Measurements from ENCODE around the gene UBL7. TPM values are rescaled to one million over a fixed set of nuclear protein-coding genes. Genes with fewer than 3 reads are reported as not detected.

Gene UBL7
- total and polyA plus RNA-seq, 4 donors = 12.7 to 19.5 (median 18.2) TPM

DNA sequence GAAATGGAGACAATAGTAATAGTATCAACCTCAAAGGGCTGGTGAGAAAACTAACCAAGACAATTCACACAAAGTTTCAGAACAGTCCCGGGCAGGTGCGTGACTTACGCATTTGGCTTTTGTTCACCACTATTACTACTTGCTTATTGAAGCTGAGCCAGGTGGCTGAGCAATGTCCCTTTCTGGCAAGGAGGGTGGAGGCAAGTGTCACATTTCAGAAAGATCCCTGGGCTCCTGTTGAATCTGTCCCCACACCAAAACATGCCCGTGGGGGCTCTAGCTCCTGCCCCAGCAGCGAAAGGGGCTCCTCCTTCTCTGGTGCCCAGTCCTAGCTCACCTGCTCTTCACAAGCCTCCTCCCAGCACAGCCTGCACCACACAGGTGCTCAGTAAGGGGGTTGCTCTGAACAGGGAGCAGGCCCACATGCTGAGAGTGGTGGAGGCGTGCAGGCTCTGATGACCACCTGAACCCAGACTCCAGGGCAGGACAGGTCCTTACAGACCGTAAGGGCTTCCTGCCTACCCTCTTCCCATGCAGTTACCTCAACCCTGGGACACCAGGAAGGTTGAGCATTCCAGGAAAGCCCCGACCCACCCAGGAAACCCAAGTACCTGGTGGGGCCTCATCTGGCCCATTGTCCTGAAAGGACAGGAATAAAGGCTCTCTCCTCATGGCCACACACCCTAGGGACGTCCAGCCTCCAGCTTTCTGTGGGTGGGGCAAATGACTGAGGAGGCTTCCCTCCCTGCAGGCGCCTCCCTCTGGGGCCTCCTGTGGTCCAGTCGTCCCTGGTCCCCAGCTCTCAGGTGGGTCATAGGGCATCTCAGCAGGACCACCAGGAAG, 59.8 kb downstream of the UBL7 start (continued):
- TF ChIP-seq, protein P1, sequence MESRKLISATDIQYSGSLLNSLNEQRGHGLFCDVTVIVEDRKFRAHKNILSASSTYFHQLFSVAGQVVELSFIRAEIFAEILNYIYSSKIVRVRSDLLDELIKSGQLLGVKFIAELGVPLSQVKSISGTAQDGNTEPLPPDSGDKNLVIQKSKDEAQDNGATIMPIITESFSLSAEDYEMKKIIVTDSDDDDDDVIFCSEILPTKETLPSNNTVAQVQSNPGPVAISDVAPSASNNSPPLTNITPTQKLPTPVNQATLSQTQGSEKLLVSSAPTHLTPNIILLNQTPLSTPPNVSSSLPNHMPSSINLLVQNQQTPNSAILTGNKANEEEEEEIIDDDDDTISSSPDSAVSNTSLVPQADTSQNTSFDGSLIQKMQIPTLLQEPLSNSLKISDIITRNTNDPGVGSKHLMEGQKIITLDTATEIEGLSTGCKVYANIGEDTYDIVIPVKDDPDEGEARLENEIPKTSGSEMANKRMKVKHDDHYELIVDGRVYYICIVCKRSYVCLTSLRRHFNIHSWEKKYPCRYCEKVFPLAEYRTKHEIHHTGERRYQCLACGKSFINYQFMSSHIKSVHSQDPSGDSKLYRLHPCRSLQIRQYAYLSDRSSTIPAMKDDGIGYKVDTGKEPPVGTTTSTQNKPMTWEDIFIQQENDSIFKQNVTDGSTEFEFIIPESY (IDR thresholded peaks at IDR 0.05) = no peak

DNA sequence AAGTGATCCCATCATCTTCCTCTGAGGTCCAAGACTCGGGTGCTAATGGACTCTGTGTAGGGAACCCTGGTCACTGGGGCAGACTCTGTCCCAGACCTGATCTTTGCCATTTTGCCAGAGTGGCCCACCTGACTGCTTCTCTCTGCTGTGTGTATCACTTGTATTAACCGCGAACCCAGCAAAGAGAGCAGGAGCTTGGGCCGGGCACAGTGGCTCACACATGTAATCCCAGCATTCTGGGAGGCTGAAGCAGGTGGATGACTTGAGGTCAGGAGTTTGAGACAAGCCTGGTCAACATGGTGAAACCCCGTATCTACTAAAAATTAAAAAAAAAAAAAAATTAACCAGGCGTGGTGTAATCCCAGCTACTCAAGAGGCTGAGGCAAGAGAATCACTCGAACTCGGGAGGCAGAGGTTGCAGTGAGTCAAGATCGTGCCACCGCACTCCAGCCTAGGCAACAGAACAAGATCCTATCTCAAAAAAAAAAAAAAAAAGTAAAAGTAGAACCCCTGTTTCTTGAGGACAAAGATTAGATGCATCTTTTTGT, 60.6 kb downstream of the UBL7 start:
- 83% methylated on average over 10 of the region's 10 CpGs for WGBS
- Histone ChIP-seq H3K9me3 (ENCODE audit: control insufficient read depth in 4 of 4, low read length in 3 of 4) (no peaks in the 10 kb centered on the region), H3K36me3 (ENCODE audit: control insufficient read depth in 4 of 4, insufficient read depth in 3 of 4, low read depth in 1 of 4, low read length in 3 of 4) (no peaks in the 10 kb centered on the region), H3K4me1 (ENCODE audit: control insufficient read depth in 4 of 4, insufficient read depth in 4 of 4, low read length in 3 of 4) (peaks cover 0 to 3% (median 0%) of the 10 kb centered on the region in 4 donors), H3K27me3 (ENCODE audit: control insufficient read depth in 4 of 4, insufficient read depth in 4 of 4, low read length in 3 of 4) (no peaks in the 10 kb centered on the region), H3K27ac (ENCODE audit: low read depth in 1 of 2, low read length in 2 of 2) (no peak overlapping the region), H3K9ac (ENCODE audit: low read depth in 1 of 2, low read length in 2 of 2) (no peak overlapping the region), H3K4me3 (ENCODE audit: low read depth in 1 of 3, low read length in 3 of 3) (no peak overlapping the region)
- TF ChIP-seq RXRA (IDR thresholded peaks at IDR 0.05) (no peak), HNF4G (IDR thresholded peaks at IDR 0.05) (no peak), GABPA (IDR thresholded peaks at IDR 0.05 in 1 of 2, conservative IDR thresholded peaks at IDR 0.05 in 1 of 2) (no peak)
- TF ChIP-seq, protein P2, sequence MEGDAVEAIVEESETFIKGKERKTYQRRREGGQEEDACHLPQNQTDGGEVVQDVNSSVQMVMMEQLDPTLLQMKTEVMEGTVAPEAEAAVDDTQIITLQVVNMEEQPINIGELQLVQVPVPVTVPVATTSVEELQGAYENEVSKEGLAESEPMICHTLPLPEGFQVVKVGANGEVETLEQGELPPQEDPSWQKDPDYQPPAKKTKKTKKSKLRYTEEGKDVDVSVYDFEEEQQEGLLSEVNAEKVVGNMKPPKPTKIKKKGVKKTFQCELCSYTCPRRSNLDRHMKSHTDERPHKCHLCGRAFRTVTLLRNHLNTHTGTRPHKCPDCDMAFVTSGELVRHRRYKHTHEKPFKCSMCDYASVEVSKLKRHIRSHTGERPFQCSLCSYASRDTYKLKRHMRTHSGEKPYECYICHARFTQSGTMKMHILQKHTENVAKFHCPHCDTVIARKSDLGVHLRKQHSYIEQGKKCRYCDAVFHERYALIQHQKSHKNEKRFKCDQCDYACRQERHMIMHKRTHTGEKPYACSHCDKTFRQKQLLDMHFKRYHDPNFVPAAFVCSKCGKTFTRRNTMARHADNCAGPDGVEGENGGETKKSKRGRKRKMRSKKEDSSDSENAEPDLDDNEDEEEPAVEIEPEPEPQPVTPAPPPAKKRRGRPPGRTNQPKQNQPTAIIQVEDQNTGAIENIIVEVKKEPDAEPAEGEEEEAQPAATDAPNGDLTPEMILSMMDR (IDR thresholded peaks at IDR 0.05; ENCODE audit: low read depth, low read length, missing input control) = no peak
- TF ChIP-seq, protein P3, sequence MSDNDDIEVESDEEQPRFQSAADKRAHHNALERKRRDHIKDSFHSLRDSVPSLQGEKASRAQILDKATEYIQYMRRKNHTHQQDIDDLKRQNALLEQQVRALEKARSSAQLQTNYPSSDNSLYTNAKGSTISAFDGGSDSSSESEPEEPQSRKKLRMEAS (IDR thresholded peaks at IDR 0.05) = no peak
- TF ChIP-seq, protein P4, sequence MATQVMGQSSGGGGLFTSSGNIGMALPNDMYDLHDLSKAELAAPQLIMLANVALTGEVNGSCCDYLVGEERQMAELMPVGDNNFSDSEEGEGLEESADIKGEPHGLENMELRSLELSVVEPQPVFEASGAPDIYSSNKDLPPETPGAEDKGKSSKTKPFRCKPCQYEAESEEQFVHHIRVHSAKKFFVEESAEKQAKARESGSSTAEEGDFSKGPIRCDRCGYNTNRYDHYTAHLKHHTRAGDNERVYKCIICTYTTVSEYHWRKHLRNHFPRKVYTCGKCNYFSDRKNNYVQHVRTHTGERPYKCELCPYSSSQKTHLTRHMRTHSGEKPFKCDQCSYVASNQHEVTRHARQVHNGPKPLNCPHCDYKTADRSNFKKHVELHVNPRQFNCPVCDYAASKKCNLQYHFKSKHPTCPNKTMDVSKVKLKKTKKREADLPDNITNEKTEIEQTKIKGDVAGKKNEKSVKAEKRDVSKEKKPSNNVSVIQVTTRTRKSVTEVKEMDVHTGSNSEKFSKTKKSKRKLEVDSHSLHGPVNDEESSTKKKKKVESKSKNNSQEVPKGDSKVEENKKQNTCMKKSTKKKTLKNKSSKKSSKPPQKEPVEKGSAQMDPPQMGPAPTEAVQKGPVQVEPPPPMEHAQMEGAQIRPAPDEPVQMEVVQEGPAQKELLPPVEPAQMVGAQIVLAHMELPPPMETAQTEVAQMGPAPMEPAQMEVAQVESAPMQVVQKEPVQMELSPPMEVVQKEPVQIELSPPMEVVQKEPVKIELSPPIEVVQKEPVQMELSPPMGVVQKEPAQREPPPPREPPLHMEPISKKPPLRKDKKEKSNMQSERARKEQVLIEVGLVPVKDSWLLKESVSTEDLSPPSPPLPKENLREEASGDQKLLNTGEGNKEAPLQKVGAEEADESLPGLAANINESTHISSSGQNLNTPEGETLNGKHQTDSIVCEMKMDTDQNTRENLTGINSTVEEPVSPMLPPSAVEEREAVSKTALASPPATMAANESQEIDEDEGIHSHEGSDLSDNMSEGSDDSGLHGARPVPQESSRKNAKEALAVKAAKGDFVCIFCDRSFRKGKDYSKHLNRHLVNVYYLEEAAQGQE (IDR thresholded peaks at IDR 0.05) = no peak
- DNase-seq (ENCODE audit: low spot score) = no peak

DNA sequence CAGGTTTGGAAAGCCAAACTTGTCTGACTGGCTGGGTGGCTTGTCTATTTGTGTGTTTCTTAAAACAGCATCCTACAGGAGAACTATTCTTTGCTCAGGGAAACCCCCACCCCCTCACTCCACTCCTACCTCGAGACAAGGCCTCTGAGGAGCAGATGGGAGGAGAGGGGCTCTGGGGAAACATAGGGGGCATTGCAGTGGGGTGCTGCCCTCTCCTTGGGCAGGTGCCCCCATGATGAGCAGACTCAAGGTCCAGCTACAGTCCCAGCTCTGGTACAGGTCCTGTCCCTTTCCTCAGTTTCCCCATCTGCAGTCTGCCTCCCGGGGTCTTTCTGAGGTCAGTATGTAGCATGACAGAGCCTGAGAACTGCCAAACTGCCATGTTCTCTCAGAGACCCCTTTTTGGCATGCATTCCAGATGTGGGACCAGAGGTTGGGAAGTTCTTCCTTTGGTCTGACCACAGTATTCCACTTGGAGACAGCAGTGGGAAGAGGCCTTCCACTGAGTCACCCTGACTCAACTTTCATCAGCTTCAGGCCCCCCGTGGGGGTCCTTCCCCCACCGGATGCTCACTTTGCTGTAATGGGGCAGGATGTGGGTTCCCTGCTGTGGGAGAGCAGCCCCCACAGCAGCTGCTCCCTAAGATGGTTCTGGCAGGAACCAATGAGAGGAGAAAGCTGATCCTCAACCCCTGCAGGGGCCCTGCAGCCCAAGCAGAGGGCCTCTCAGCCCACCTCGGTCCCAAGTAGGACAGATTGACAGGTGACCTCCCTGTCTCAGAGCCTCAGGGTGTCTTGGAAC, 61.2 kb downstream of the UBL7 start:
- Histone ChIP-seq H3K27me3 (ENCODE audit: control insufficient read depth in 4 of 4, insufficient read depth in 4 of 4, low read length in 3 of 4) (no peaks in the 10 kb centered on the region), H3K27ac (ENCODE audit: low read depth in 1 of 2, low read length in 2 of 2) (no peak overlapping the region), H3K4me3 (ENCODE audit: low read depth in 1 of 3, low read length in 3 of 3) (no peak overlapping the region), H3K36me3 (ENCODE audit: control insufficient read depth in 4 of 4, insufficient read depth in 3 of 4, low read depth in 1 of 4, low read length in 3 of 4) (no peaks in the 10 kb centered on the region), H3K9me3 (ENCODE audit: control insufficient read depth in 4 of 4, low read length in 3 of 4) (no peaks in the 10 kb centered on the region), H3K4me1 (ENCODE audit: control insufficient read depth in 4 of 4, insufficient read depth in 4 of 4, low read length in 3 of 4) (peaks cover 0 to 3% (median 0%) of the 10 kb centered on the region in 4 donors), H3K9ac (ENCODE audit: low read depth in 1 of 2, low read length in 2 of 2) (no peak overlapping the region)
- WGBS = 39% methylated on average over 5 of the region's 5 CpGs
- TF ChIP-seq FOXA2 (IDR thresholded peaks at IDR 0.05) (no peak), EGR1 (IDR thresholded peaks at IDR 0.05; ENCODE audit: low read depth in 2 of 2) (no peak), TAF1 (conservative IDR thresholded peaks at IDR 0.05) (no peak), GABPA (IDR thresholded peaks at IDR 0.05 in 1 of 2, conservative IDR thresholded peaks at IDR 0.05 in 1 of 2) (no peak)
- TF ChIP-seq, protein P4 (IDR thresholded peaks at IDR 0.05) = no peak
- DNase-seq (ENCODE audit: low spot score) = no peak
